H1 (cell line): ENCODE data around the gene GABRG3. TPM values are rescaled to one million over a fixed set of nuclear protein-coding genes. Genes with fewer than 3 reads are reported as not detected.

Source experiments
- CTCF ChIA-PET: fragments of 300-600 bp; sonication (Branson Sonifier 250); formaldehyde crosslinking; loops from one replicate; lab custom pipeline; 2021; ENCODE audit not compliant: partially characterized antibody; lab: Charles Lee
- POLR2A ChIA-PET: fragments of 300-600 bp; sonication (Branson Sonifier 250); formaldehyde crosslinking; loops from one replicate; lab custom pipeline; 2021; ENCODE audit warnings: inconsistent platforms; ENCODE audit not compliant: partially characterized antibody; lab: Charles Lee
- DNase-seq, 2 experiments: peaks; one replicate each; pipeline versions ENCODE4 v3.0.0 to v3.0.0-alpha.2; 2010 to 2022; ENCODE audit warnings: low spot score in 2 of 2, low read depth in 1 of 2, mixed read lengths in 1 of 2
- FAIRE-seq: peaks from 2 replicates; lab custom pipeline; 2011; peaks lifted over from hg19 to GRCh38; lab: Jason Lieb, UNC
- H2AFZ ChIP-seq: 2 replicates; pipeline ENCODE4 v1.8.1; 2012; ENCODE audit warnings: low read length, inconsistent platforms
- H2AK5ac ChIP-seq: 2 replicates; pipeline ENCODE4 v1.6.1; 2013; ENCODE audit warnings: low read depth, low read length
- H2BK120ac ChIP-seq: replicated peaks from 2 replicates; pipeline ENCODE3; 2013; ENCODE audit warnings: low read depth, low read length, inconsistent platforms
- H2BK12ac ChIP-seq: 2 replicates; pipeline ENCODE4 v1.6.1; 2013; ENCODE audit warnings: low read depth, low read length
- H2BK15ac ChIP-seq: 2 replicates; pipeline ENCODE4 v1.6.1; 2013; ENCODE audit warnings: low read length
- H2BK20ac ChIP-seq: 2 replicates; pipeline ENCODE4 v1.6.1; 2013; ENCODE audit warnings: low read length
- H2BK5ac ChIP-seq: 2 replicates; pipeline ENCODE4 v1.6.1; 2013; ENCODE audit warnings: low read depth, low read length
- H3K14ac ChIP-seq: 2 replicates; pipeline ENCODE4 v1.6.1; 2013; ENCODE audit warnings: inconsistent platforms; ENCODE audit not compliant: insufficient read length
- H3K18ac ChIP-seq: 2 replicates; pipeline ENCODE4 v1.6.1; 2013; ENCODE audit warnings: low read length; ENCODE audit errors: extremely low read depth
- H3K23ac ChIP-seq: 2 replicates; pipeline ENCODE4 v1.6.1; 2013; ENCODE audit warnings: inconsistent platforms; ENCODE audit not compliant: insufficient read length
- H3K23me2 ChIP-seq: 2 replicates; pipeline ENCODE4 v1.6.1; 2013; ENCODE audit warnings: low read depth, low read length
- H3K27ac ChIP-seq: 2 replicates; pipeline ENCODE4 v1.6.1; 2011; ENCODE audit warnings: low read depth, low read length, inconsistent platforms
- H3K27me3 ChIP-seq, 4 experiments: replicated peaks in 1 of 4; 1 replicate in 1 of 4; 2 replicates in 3 of 4; pipeline versions ENCODE4 v1.6.1 to v1.8.1; 2011 to 2013; ENCODE audit warnings: low read length in 3 of 4, mild to moderate bottlenecking in 3 of 4, inconsistent platforms in 2 of 4, mixed read lengths in 2 of 4, moderate library complexity in 1 of 4; ENCODE audit not compliant: control insufficient read depth in 3 of 4, insufficient read depth in 3 of 4; ENCODE audit errors: extremely low read depth in 1 of 4
- H3K36me3 ChIP-seq, 4 experiments: 2 replicates each; pipeline versions ENCODE4 v1.6.1 to v1.8.1; 2011 to 2013; ENCODE audit warnings: mild to moderate bottlenecking in 4 of 4, low read length in 3 of 4, moderate library complexity in 2 of 4, control low read depth in 1 of 4, inconsistent platforms in 1 of 4; ENCODE audit not compliant: insufficient read depth in 4 of 4, control insufficient read depth in 2 of 4
- H3K4ac ChIP-seq: replicated peaks from 2 replicates; pipeline ENCODE3; 2013; ENCODE audit warnings: low read length, low read depth, mixed read lengths, inconsistent platforms; ENCODE audit not compliant: insufficient read length
- H3K4me1 ChIP-seq, 4 experiments: replicated peaks in 1 of 4; 1 replicate in 1 of 4; 2 replicates in 3 of 4; pipeline versions ENCODE4 v1.6.1 to v1.8.1; 2011 to 2013; ENCODE audit warnings: low read length in 3 of 4, inconsistent platforms in 2 of 4, mixed read lengths in 1 of 4; ENCODE audit not compliant: insufficient read depth in 4 of 4, control insufficient read depth in 3 of 4
- H3K4me2 ChIP-seq, 2 experiments: 2 replicates each; pipeline versions ENCODE4 v1.6.1 to v1.8.1; 2011 to 2013; ENCODE audit warnings: low read depth in 2 of 2, low read length in 2 of 2, control low read depth in 1 of 2, inconsistent platforms in 1 of 2, mild to moderate bottlenecking in 1 of 2; ENCODE audit not compliant: insufficient read depth in 1 of 2
- H3K4me3 ChIP-seq, 4 experiments: fragments of 200-600, 300-600 bp in 1 of 4; sonication (generic), shearing (Covaris generic), sonication (Bioruptor Twin) in 1 of 4; 2 replicates each; pipeline versions ENCODE4 v1.5.1 to v1.8.1; 2011 to 2016; ENCODE audit warnings: low read length in 4 of 4, low read depth in 3 of 4, control low read depth in 2 of 4, inconsistent platforms in 2 of 4, mild to moderate bottlenecking in 2 of 4, mixed read lengths in 1 of 4, moderate library complexity in 1 of 4; ENCODE audit not compliant: insufficient read depth in 2 of 4; ENCODE audit errors: extremely low read depth in 1 of 4
- H3K56ac ChIP-seq: replicated peaks from 2 replicates; pipeline ENCODE3; 2013; ENCODE audit warnings: low read depth, mild to moderate bottlenecking, mixed read lengths, low read length, inconsistent platforms; ENCODE audit not compliant: insufficient read length
- H3K79me1 ChIP-seq: 2 replicates; pipeline ENCODE4 v1.6.1; 2013; ENCODE audit warnings: low read depth, low read length, control low read depth
- H3K79me2 ChIP-seq, 2 experiments: 2 replicates each; pipeline versions ENCODE4 v1.6.1 to v1.8.1; 2012 to 2013; ENCODE audit warnings: low read length in 2 of 2, mild to moderate bottlenecking in 2 of 2, inconsistent platforms in 1 of 2; ENCODE audit not compliant: insufficient read depth in 2 of 2, control insufficient read depth in 1 of 2
- H3K9ac ChIP-seq, 4 experiments: replicated peaks in 1 of 4; 1 replicate in 1 of 4; 2 replicates in 3 of 4; pipeline versions ENCODE4 v1.6.1 to v1.8.1; 2011 to 2013; ENCODE audit warnings: low read depth in 3 of 4, low read length in 3 of 4, control low read depth in 2 of 4, mild to moderate bottlenecking in 2 of 4, moderate library complexity in 2 of 4, inconsistent platforms in 1 of 4; ENCODE audit errors: extremely low read depth in 1 of 4
- H3K9me3 ChIP-seq, 2 experiments: 2 replicates each; pipeline versions ENCODE4 v1.6.1 to v1.8.1; 2012 to 2013; ENCODE audit warnings: mild to moderate bottlenecking in 2 of 2, moderate library complexity in 2 of 2, control low read depth in 1 of 2, inconsistent platforms in 1 of 2, low read depth in 1 of 2, low read length in 1 of 2, mixed read lengths in 1 of 2; ENCODE audit not compliant: insufficient read depth in 2 of 2
- H4K20me1 ChIP-seq, 2 experiments: replicated peaks in 1 of 2; 2 replicates each; pipeline versions ENCODE3 to v1.8.1; 2011 to 2013; ENCODE audit warnings: inconsistent platforms in 2 of 2, low read length in 2 of 2, mild to moderate bottlenecking in 1 of 2; ENCODE audit not compliant: insufficient read depth in 2 of 2, control insufficient read depth in 1 of 2
- H4K5ac ChIP-seq: 2 replicates; pipeline ENCODE4 v1.6.1; 2013; ENCODE audit warnings: low read length, low read depth, mixed read lengths, inconsistent platforms; ENCODE audit not compliant: insufficient read length
- H4K8ac ChIP-seq: 2 replicates; pipeline ENCODE4 v1.8.0; 2013; ENCODE audit warnings: mild to moderate bottlenecking, moderate library complexity, low read length, inconsistent platforms; ENCODE audit not compliant: insufficient read depth; ENCODE audit errors: extremely low read depth
- H4K91ac ChIP-seq: replicated peaks from 2 replicates; pipeline ENCODE3; 2013; ENCODE audit warnings: low read length, mixed read lengths, inconsistent platforms; ENCODE audit not compliant: insufficient read length
- ASH2L ChIP-seq: fragments of 200-600, 300-600 bp; sonication (generic); IDR thresholded peaks from one replicate; pipeline ENCODE4 v1.7.1; 2017; ENCODE audit warnings: low read length
- BCL11A ChIP-seq, 2 experiments: IDR thresholded peaks; one replicate each; pipeline ENCODE4 v1.6.1; 2011; ENCODE audit warnings: low read depth in 2 of 2, low read length in 2 of 2, mild to moderate bottlenecking in 2 of 2
- CBX8 ChIP-seq: fragments of 300-800, 300-1000 bp; sonication (generic); IDR thresholded peaks from 2 replicates; pipeline ENCODE4 v1.7.1; 2016; ENCODE audit warnings: low read depth, low read length, borderline replicate concordance
- EGR1 ChIP-seq: IDR thresholded peaks from 2 replicates; pipeline ENCODE4 v1.6.1; 2011; ENCODE audit warnings: low read depth, low read length, borderline replicate concordance
- FOSL1 ChIP-seq: IDR thresholded peaks from 2 replicates; pipeline ENCODE4 v1.6.1; 2011; ENCODE audit warnings: mild to moderate bottlenecking, low read depth, low read length, moderate library complexity; ENCODE audit not compliant: insufficient read depth
- HDAC2 ChIP-seq, 2 experiments: fragments of 300-600 bp in 1 of 2; sonication (generic) in 1 of 2; IDR thresholded peaks; 2 replicates each; pipeline ENCODE4 v1.6.1; 2011 to 2012; ENCODE audit warnings: low read depth in 2 of 2, low read length in 2 of 2, mild to moderate bottlenecking in 2 of 2, moderate library complexity in 2 of 2, borderline replicate concordance in 1 of 2, inconsistent platforms in 1 of 2
- HDAC6 ChIP-seq: IDR thresholded peaks from one replicate; pipeline ENCODE4 v1.7.1; 2012; ENCODE audit warnings: low read depth, mild to moderate bottlenecking, inconsistent platforms, low read length, moderate library complexity
- JUND ChIP-seq: IDR thresholded peaks from 2 replicates; pipeline ENCODE4 v1.6.1; 2011; ENCODE audit warnings: mild to moderate bottlenecking, improper control_type of control experiment, low read length
- NRF1 ChIP-seq: IDR thresholded peaks from 2 replicates; pipeline ENCODE4 v1.6.1; 2011; ENCODE audit warnings: mild to moderate bottlenecking, low read depth, low read length, improper control_type of control experiment
- SIX5 ChIP-seq: IDR thresholded peaks from 2 replicates; pipeline ENCODE4 v1.6.1; 2011; ENCODE audit warnings: mild to moderate bottlenecking, low read depth, low read length
- SP2 ChIP-seq: IDR thresholded peaks from 2 replicates; pipeline ENCODE4 v1.6.1; 2012; ENCODE audit warnings: mild to moderate bottlenecking, low read length, inconsistent platforms
- SP4 ChIP-seq: IDR thresholded peaks from 2 replicates; pipeline ENCODE4 v1.6.1; 2012; ENCODE audit warnings: low read length, inconsistent platforms
- SRF ChIP-seq: IDR thresholded peaks from 2 replicates; pipeline ENCODE4 v1.6.1; 2011; ENCODE audit warnings: mild to moderate bottlenecking, low read depth, low read length, moderate library complexity
- TEAD4 ChIP-seq: IDR thresholded peaks from 2 replicates; pipeline ENCODE4 v1.6.1; 2012; ENCODE audit warnings: low read depth, low read length, inconsistent platforms, mixed read lengths
- ZNF274 ChIP-seq: IDR thresholded peaks from 2 replicates; pipeline ENCODE4 v1.7.0; 2012; ENCODE audit warnings: low read length, borderline replicate concordance; ENCODE audit errors: extremely low read depth
- WGBS, 2 experiments: shearing (Covaris generic) in 1 of 2; methylation state at CpG; one replicate each; pipeline versions ENCODE4 v1.1.6 to v1.1.7; 2013 to 2015; ENCODE audit warnings: low lambda C conversion rate in 2 of 2, mixed read lengths in 2 of 2, inconsistent platforms in 1 of 2, low coverage in 1 of 2, missing lambda C conversion rate in 1 of 2; ENCODE audit not compliant: insufficient replicate concordance in 2 of 2, insufficient coverage in 1 of 2, insufficient read length in 1 of 2; ENCODE audit errors: extremely low coverage in 1 of 2, missing lambda C conversion rate in 1 of 2; 5-methylcytosine and 5-hydroxymethylcytosine counted together
- polyA plus RNA-seq, 7 experiments: library from polyadenylated mRNA; depleted of rRNA in 3 of 7; stranded (reverse) in 5 of 7; unstranded in 2 of 7; fragments of >200 nt in 5 of 7; fragments of 200-250 nt in 2 of 7; gene quantifications; 1 replicate in 5 of 7; 2 replicates in 1 of 7; 4 replicates in 1 of 7; pipeline versions ENCODE4 v1.2.1 to v1.2.3, GENCODE V29; 2011 to 2013; ENCODE audit warnings: missing spikeins in 2 of 7, mixed read lengths in 2 of 7
- total RNA-seq: library from RNA; stranded (reverse); fragmentation: NEBNext Ultra II Directional; extraction: Animal tissue kit (Norgen Biotek cat#: 25700); gene quantifications from 2 replicates; pipeline ENCODE4 v1.2.1, GENCODE V29; 2021

The GABRG3 gene
- total and polyA plus RNA-seq, 2 of the 8 experiments (the other 6 are each of a cell fraction or from before 2014, with no cell fraction given): 0.17 to 0.80 TPM

DNA sequence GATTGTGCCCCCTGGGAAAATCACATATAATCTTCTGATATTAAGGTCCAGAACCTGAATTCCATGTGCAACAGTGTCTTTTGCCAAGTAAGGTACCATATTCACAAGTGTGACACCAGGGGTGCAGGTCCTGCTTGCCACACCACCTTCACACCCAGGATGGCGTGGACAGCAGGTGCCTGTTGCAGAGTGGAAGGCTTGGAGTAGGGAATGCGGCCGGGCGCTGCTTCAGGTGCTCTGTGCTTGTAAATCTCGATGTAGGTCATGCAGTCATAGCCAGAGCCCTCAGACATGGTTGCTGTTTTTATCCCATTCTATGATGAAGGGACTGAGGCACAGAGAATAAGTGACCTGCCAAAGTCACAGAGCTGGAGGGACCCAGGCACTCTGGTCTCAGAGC, 34.5 kb upstream of the GABRG3 start:
- H3K79me1 ChIP-seq: no peaks in the 10 kb centered on the region
- H3K14ac ChIP-seq: no peak overlapping the region
- no peak overlapping the region for H2BK15ac ChIP-seq
- H2BK12ac ChIP-seq: no peak overlapping the region
- H3K27me3 ChIP-seq: no peaks in the 10 kb centered on the region
- FAIRE-seq (no peak), DNase-seq (no peak)
- H4K8ac ChIP-seq: no peak overlapping the region
- H3K23ac ChIP-seq: no peak overlapping the region
- no peak overlapping the region for H2BK120ac ChIP-seq
- ChIA-PET POLR2A (no interaction called here), CTCF (interaction anchor here (0.9 kb wide), 1 partner anchor 48 kb away, joined by 3 read pairs; no protein-coding TSS in a partner anchor)
- H3K4ac ChIP-seq: no peak overlapping the region
- no peak overlapping the region for H3K27ac ChIP-seq
- H2BK5ac ChIP-seq: no peak overlapping the region
- no peak overlapping the region for H4K91ac ChIP-seq
- H3K36me3 ChIP-seq: no peaks in the 10 kb centered on the region
- H3K18ac ChIP-seq: no peak overlapping the region
- H3K9me3 ChIP-seq: no peaks in the 10 kb centered on the region
- H3K23me2 ChIP-seq: no peaks in the 10 kb centered on the region
- WGBS, 2 experiments: 88% methylated on average over 5 of the region's 5 CpGs; no CpG with 5 or more reads in 1 of the 2 experiments
- H3K79me2 ChIP-seq: no peaks in the 10 kb centered on the region
- no peaks in the 10 kb centered on the region for H3K4me1 ChIP-seq
- no peak overlapping the region for H2BK20ac ChIP-seq
- no peaks in the 10 kb centered on the region for H4K20me1 ChIP-seq
- no peak overlapping the region for H3K9ac ChIP-seq
- no peak overlapping the region for H4K5ac ChIP-seq
- no peak overlapping the region for H3K4me3 ChIP-seq
- no peak overlapping the region for H3K4me2 ChIP-seq
- no peak overlapping the region for H2AFZ ChIP-seq
- H3K56ac ChIP-seq: no peak overlapping the region
- TF ChIP-seq HDAC2 (IDR thresholded peaks at IDR 0.05; ENCODE audit: borderline replicate concordance in 1 of 2, low read depth in 2 of 2, low read length in 2 of 2) (no peak), SIX5 (no peak), BCL11A (IDR thresholded peaks at IDR 0.05; ENCODE audit: low read depth in 2 of 2, low read length in 2 of 2) (no peak), SP4 (no peak), NRF1 (no peak), CBX8 (no peak), TEAD4 (no peak), SP2 (no peak), SRF (no peak), EGR1 (no peak), ZNF274 (no peak), FOSL1 (no peak), ASH2L (no peak), JUND (no peak), HDAC6 (no peak)
- H2AK5ac ChIP-seq: no peak overlapping the region
